Right lobe of liver (tissue), 4 donors: ENCODE data around the gene FKBP5.

Experiments used
- POLR2A ChIP-seq: fragments of 450-650 bp; IDR thresholded peaks from one replicate; pipeline ENCODE4 v1.6.1; 2017; ENCODE audit warnings: antibody characterized with exemption, mild to moderate bottlenecking
- TF ChIP-seq, protein P1 (sequence below), 4 donors: fragments of 200-600 bp in 3 of 4; fragments of 450-650 bp in 1 of 4; IDR thresholded peaks; one replicate each; pipeline versions ENCODE4 v1.5.1 to v1.8.0; 2016 to 2022; ENCODE audit warnings: antibody characterized with exemption in 4 of 4, mild to moderate bottlenecking in 2 of 4
- donor health status: DM: no; HTN: no; CAD: no.
- donor health status: DM: no; HTN: no; CAD: no.
- donor health status: DM: no; HTN: yes; CAD: no.

DNA sequence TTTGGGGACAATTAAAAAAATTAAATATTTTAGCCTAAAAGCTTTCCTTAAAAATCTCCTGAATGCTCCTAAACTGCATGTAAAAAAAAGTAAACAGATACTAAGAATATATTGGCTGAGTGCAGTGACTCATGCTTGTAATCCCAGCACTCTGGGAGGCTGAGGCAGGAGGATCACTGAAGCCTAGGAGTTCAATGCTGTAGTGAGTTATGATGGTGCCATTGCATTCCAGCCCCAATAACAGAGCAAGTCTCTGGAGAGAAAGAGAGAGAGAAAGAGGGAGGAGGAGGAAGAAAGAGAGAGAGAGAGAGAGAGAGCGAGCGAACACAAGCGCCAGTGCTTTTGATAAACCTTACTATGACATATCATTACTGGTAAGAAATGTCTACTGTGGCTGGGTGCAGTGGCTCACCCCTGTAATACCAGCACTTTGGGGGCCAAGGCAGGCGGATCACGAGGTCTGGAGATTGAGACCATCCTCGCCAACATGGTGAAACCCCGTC, 58.8 kb downstream of the FKBP5 start:
- TF ChIP-seq, protein P1, sequence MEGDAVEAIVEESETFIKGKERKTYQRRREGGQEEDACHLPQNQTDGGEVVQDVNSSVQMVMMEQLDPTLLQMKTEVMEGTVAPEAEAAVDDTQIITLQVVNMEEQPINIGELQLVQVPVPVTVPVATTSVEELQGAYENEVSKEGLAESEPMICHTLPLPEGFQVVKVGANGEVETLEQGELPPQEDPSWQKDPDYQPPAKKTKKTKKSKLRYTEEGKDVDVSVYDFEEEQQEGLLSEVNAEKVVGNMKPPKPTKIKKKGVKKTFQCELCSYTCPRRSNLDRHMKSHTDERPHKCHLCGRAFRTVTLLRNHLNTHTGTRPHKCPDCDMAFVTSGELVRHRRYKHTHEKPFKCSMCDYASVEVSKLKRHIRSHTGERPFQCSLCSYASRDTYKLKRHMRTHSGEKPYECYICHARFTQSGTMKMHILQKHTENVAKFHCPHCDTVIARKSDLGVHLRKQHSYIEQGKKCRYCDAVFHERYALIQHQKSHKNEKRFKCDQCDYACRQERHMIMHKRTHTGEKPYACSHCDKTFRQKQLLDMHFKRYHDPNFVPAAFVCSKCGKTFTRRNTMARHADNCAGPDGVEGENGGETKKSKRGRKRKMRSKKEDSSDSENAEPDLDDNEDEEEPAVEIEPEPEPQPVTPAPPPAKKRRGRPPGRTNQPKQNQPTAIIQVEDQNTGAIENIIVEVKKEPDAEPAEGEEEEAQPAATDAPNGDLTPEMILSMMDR (IDR thresholded peaks at IDR 0.05) = no peak
- TF ChIP-seq POLR2A = no peak
